Neuronal stem cell (in vitro differentiated cells): ENCODE results near the gene DGCR2.

Experiments used
- DNase-seq: peaks from one replicate; pipeline ENCODE4 v3.0.0-alpha.2; 2013; ENCODE audit warnings: low spot score
- H2AFZ ChIP-seq: one replicate; pipeline ENCODE4 v1.6.1; 2013; ENCODE audit warnings: mild to moderate bottlenecking, low read length, inconsistent platforms
- H2AK5ac ChIP-seq: 2 replicates; pipeline ENCODE4 v1.6.1; 2013; ENCODE audit warnings: low read depth, mild to moderate bottlenecking, inconsistent platforms, low read length, moderate library complexity, mixed read lengths
- H2BK120ac ChIP-seq: 2 replicates; pipeline ENCODE4 v1.6.1; 2013; ENCODE audit warnings: low read depth, mild to moderate bottlenecking, inconsistent platforms, low read length, moderate library complexity, mixed read lengths
- H2BK12ac ChIP-seq: one replicate; pipeline ENCODE4 v1.6.1; 2013; ENCODE audit warnings: low read length, inconsistent platforms
- H2BK15ac ChIP-seq: 2 replicates; pipeline ENCODE4 v1.6.1; 2013; ENCODE audit warnings: mild to moderate bottlenecking, low read length, inconsistent platforms, mixed read lengths
- H2BK5ac ChIP-seq: one replicate; pipeline ENCODE4 v1.6.1; 2013; ENCODE audit warnings: inconsistent platforms, mild to moderate bottlenecking, low read length, moderate library complexity
- H3K14ac ChIP-seq: one replicate; pipeline ENCODE4 v1.6.1; 2013; ENCODE audit warnings: low read length, inconsistent platforms
- H3K18ac ChIP-seq: 2 replicates; pipeline ENCODE4 v1.6.1; 2013; ENCODE audit warnings: low read length, inconsistent platforms
- H3K23ac ChIP-seq: 2 replicates; pipeline ENCODE4 v1.6.1; 2013; ENCODE audit warnings: low read depth, mild to moderate bottlenecking, mixed read lengths, low read length, inconsistent platforms; ENCODE audit not compliant: poor library complexity
- H3K27ac ChIP-seq: replicated peaks from 3 replicates; pipeline ENCODE4 v1.5.1; 2013; ENCODE audit warnings: low read length, inconsistent platforms
- H3K27me3 ChIP-seq, 3 experiments: 2 replicates each; pipeline ENCODE4 v1.6.1; 2013; ENCODE audit warnings: low read length in 3 of 3, mild to moderate bottlenecking in 2 of 3, inconsistent platforms in 1 of 3, low read depth in 1 of 3, mixed read lengths in 1 of 3, moderate library complexity in 1 of 3; ENCODE audit not compliant: control insufficient read depth in 3 of 3, insufficient read depth in 3 of 3
- H3K36me3 ChIP-seq, 2 donors: replicated peaks in 1 of 2; 2 replicates each; pipeline ENCODE4 v1.6.1; 2013; ENCODE audit warnings: low read length in 2 of 2; ENCODE audit not compliant: control insufficient read depth in 2 of 2, insufficient read depth in 2 of 2
- H3K4ac ChIP-seq: 2 replicates; pipeline ENCODE4 v1.6.1; 2013; ENCODE audit warnings: inconsistent platforms, mild to moderate bottlenecking, low read length, moderate library complexity
- H3K4me1 ChIP-seq, 2 donors: 1 replicate in 1 of 2; 2 replicates in 1 of 2; pipeline ENCODE4 v1.6.1; 2013; ENCODE audit warnings: low read length in 2 of 2, low read depth in 1 of 2; ENCODE audit not compliant: control insufficient read depth in 2 of 2, insufficient read depth in 1 of 2
- H3K4me2 ChIP-seq: one replicate; pipeline ENCODE4 v1.6.1; 2013; ENCODE audit warnings: mild to moderate bottlenecking, low read length, inconsistent platforms; ENCODE audit not compliant: insufficient read depth, poor library complexity, severe bottlenecking
- H3K4me3 ChIP-seq, 2 donors: 2 replicates each; pipeline ENCODE4 v1.5.1; 2013; ENCODE audit warnings: low read length in 2 of 2, mild to moderate bottlenecking in 2 of 2, inconsistent platforms in 1 of 2, moderate library complexity in 1 of 2
- H3K79me1 ChIP-seq: one replicate; pipeline ENCODE4 v1.6.1; 2013; ENCODE audit warnings: low read depth, mild to moderate bottlenecking, inconsistent platforms, low read length, moderate library complexity
- H3K9ac ChIP-seq: one replicate; pipeline ENCODE4 v1.6.1; 2013; ENCODE audit warnings: mild to moderate bottlenecking, low read depth, low read length, inconsistent platforms; ENCODE audit not compliant: poor library complexity
- H3K9me3 ChIP-seq, 2 donors: replicated peaks in 1 of 2; 2 replicates each; pipeline versions ENCODE3 to v1.6.1; 2013; ENCODE audit warnings: low read length in 2 of 2, mild to moderate bottlenecking in 2 of 2, inconsistent platforms in 1 of 2, low read depth in 1 of 2, mixed read lengths in 1 of 2, moderate library complexity in 1 of 2; ENCODE audit not compliant: control insufficient read depth in 2 of 2, insufficient read depth in 1 of 2
- H4K8ac ChIP-seq: one replicate; pipeline ENCODE4 v1.6.1; 2013; ENCODE audit warnings: low read depth, mild to moderate bottlenecking, inconsistent platforms, low read length, moderate library complexity
- H4K91ac ChIP-seq: one replicate; pipeline ENCODE4 v1.6.1; 2013; ENCODE audit warnings: low read length, low read depth, mild to moderate bottlenecking, inconsistent platforms; ENCODE audit not compliant: poor library complexity
- WGBS, 2 donors: extraction: QIAGEN DNeasy Blood & Tissue Kit; methylation state at CpG; one replicate each; pipeline ENCODE4 v1.1.7; 2013; ENCODE audit warnings: missing lambda C conversion rate in 2 of 2, mixed read lengths in 1 of 2; ENCODE audit not compliant: insufficient read length in 2 of 2, insufficient replicate concordance in 1 of 2; ENCODE audit errors: extremely low coverage in 2 of 2; 5-methylcytosine and 5-hydroxymethylcytosine counted together

Gene DGCR2

DNA sequence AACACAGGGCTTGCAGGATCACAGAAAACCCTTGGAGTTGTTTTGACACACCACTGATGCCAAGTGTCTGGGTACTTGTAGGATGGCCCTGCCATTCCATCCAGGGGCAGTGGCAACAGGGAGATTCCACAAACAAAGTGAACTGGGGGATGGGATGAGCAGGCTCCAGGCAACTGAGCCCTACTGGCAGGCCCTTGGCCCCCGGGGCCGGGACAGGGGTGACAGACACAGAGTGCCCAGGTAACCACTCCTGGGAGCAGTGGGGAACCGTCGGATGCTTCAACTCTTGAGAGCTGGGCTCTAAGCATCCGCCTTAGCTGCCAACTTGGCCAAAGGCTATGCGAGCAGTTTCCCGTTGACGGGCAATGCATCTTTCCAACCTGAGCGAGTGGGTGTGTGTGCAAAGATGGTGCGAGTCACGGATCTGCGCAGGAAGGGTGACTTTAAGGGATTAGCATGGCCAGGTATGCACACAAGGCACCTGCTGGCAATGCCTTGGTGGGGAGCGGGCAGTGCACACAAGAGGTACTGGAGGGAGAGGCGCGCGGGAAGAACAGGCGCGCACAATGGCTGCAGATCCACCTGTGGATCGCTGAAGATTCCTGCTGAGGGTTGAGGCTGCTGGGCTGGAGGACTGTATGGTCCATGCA lies 103.1 kb downstream of the DGCR2 start:
- Histone ChIP-seq H3K27ac (no peak overlapping the region), H3K4me3 (no peak overlapping the region)
- WGBS, 2 donors, result no CpG with 5 or more reads among the region's 19 CpGs

DNA sequence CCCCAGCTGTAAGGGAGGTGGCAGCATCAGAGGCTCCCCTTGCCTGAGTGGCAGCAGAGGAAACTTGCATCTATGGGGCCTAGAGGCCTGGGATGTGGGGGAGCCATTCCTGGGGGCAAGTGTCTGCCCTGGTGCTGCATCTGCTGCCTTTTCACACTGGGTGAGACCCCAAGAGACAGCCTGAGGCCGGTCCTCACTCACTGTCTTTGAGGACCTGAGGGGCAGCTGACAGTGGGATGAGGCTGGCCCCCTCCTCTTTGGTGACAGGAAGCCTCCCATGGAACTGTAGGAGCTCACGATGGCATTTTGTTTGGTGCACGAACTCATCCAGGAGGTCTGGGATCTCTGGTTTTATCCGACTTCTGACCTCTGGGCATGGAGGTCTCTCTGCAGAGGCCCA lies 104.0 kb downstream of the DGCR2 start:
- Histone ChIP-seq H3K4ac (no peak overlapping the region), H4K91ac (no peak overlapping the region), H3K14ac (peak overlapping the region; percentile 71), H3K4me1 (no peaks in the 10 kb centered on the region), H3K27me3 (no peaks in the 10 kb centered on the region), H2BK120ac (no peak overlapping the region), H2BK5ac (no peak overlapping the region), H2AFZ (no peak overlapping the region), H3K9me3 (no peaks in the 10 kb centered on the region), H3K18ac (no peak overlapping the region), H3K4me2 (no peak overlapping the region), H3K9ac (no peak overlapping the region), H3K36me3 (no peaks in the 10 kb centered on the region), H2BK12ac (peak overlapping the region; percentile 4), H3K23ac (peak overlapping the region; percentile 5), H3K4me3 (no peak overlapping the region), H3K79me1 (no peaks in the 10 kb centered on the region), H4K8ac (peak overlapping the region; percentile 29), H2AK5ac (no peak overlapping the region), H3K27ac (no peak overlapping the region), H2BK15ac (no peak overlapping the region)
- no CpG with 5 or more reads among the region's 4 CpGs for WGBS, 2 donors
- DNase-seq, result no peak

More for the DNA sequence above, 103.1 kb downstream of the DGCR2 start:
- no peak overlapping the region for H3K9ac ChIP-seq
- peak overlapping the region; percentile 75 for H3K14ac ChIP-seq
- H2BK15ac ChIP-seq, result no peak overlapping the region
- H3K9me3 ChIP-seq, result no peaks in the 10 kb centered on the region
- H3K23ac ChIP-seq, result peak overlapping the region; percentile 95
- H2BK5ac ChIP-seq, result no peak overlapping the region
- H3K36me3 ChIP-seq, result no peaks in the 10 kb centered on the region
- H3K4ac ChIP-seq, result no peak overlapping the region
- no peak for DNase-seq
- no peaks in the 10 kb centered on the region for H3K79me1 ChIP-seq
- H4K91ac ChIP-seq, result no peak overlapping the region
- H3K4me1 ChIP-seq, result no peaks in the 10 kb centered on the region
- no peak overlapping the region for H4K8ac ChIP-seq
- no peak overlapping the region for H2AK5ac ChIP-seq
- no peak overlapping the region for H3K4me2 ChIP-seq
- H3K18ac ChIP-seq, result peak overlapping the region; percentile 38
- no peak overlapping the region for H2BK120ac ChIP-seq
- no peaks in the 10 kb centered on the region for H3K27me3 ChIP-seq
- H2AFZ ChIP-seq, result no peak overlapping the region
- H2BK12ac ChIP-seq, result no peak overlapping the region

DNA sequence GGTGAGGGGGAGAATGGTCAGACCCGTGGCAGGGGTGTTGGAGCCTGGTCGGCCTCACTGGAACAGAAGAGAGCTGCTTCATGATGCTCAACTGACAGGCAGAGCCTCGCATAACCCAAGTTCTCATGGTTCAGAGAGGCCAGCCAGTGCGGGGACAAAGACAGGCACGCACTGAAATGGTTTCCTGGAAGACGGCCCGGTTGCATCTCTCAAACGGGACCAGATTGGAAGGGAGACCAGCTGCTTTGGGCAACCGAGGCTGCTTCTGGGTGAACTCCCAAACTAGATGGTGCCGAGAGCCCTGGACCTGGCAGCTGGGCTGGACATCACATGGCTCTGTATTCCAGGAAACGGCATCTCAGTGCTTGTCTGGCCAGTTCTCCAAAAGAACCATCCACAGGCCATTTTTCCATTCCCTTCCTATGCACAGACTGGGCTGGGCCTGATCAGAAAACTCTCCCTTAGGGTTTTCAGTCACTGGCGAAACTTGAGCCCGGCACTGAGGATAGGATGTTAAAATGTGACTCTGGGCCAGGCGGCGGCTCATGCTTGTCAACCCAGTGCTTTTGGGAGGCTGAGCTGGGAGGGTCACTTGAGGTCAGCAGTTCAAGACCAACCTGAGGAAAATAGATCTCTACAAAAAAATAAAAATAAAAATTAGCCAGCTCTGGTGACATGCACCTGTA lies 106.0 kb downstream of the DGCR2 start:
- H3K14ac ChIP-seq, result peak overlapping the region; percentile 6
- no peaks in the 10 kb centered on the region for H3K4me1 ChIP-seq
- H3K27me3 ChIP-seq, result no peaks in the 10 kb centered on the region
- H3K27ac ChIP-seq, result no peak overlapping the region
- no peak overlapping the region for H3K4me2 ChIP-seq
- no peak overlapping the region for H3K4ac ChIP-seq
- no peak overlapping the region for H4K8ac ChIP-seq
- no peak overlapping the region for H3K9ac ChIP-seq
- DNase-seq, result no peak
- H2AK5ac ChIP-seq, result peak overlapping the region; percentile 74
- H3K23ac ChIP-seq, result peak overlapping the region; percentile 89
- no peak overlapping the region for H3K4me3 ChIP-seq
- WGBS, 2 donors, result no CpG with 5 or more reads among the region's 15 CpGs
- no peak overlapping the region for H2BK5ac ChIP-seq
- no peaks in the 10 kb centered on the region for H3K9me3 ChIP-seq
- no peaks in the 10 kb centered on the region for H3K79me1 ChIP-seq
- no peak overlapping the region for H2AFZ ChIP-seq
- no peak overlapping the region for H2BK120ac ChIP-seq
- no peak overlapping the region for H3K18ac ChIP-seq
- H2BK15ac ChIP-seq, result peak overlapping the region; percentile 26
- H4K91ac ChIP-seq, result no peak overlapping the region
- H3K36me3 ChIP-seq, result no peaks in the 10 kb centered on the region
- H2BK12ac ChIP-seq, result no peak overlapping the region

DNA sequence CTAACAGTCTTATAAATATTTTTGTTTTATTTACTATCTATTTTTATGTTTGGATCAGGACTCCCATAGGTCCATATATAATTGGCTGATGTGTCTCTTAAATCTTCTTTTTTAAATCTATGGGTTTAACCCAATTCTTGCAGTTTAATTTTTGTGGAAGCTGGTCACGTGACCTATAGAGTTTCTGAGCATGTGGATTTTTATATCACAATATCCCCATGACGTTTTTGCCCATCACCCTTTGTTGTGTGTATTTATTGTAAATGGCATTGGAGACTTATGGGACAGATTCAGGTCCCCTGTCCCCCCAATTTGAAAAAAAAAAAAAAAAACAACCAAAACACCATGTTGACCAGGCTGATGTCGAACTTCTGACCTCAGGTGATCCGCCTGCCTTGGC lies 107.3 kb downstream of the DGCR2 start:
- Histone ChIP-seq H2BK15ac (no peak overlapping the region), H3K18ac (no peak overlapping the region), H3K79me1 (no peaks in the 10 kb centered on the region), H3K9me3 (no peaks in the 10 kb centered on the region), H2AK5ac (no peak overlapping the region), H2BK12ac (no peak overlapping the region), H2BK5ac (no peak overlapping the region), H3K23ac (no peak overlapping the region), H3K4me1 (no peaks in the 10 kb centered on the region), H3K4me2 (no peak overlapping the region), H4K8ac (no peak overlapping the region), H2AFZ (no peak overlapping the region), H3K27me3 (no peaks in the 10 kb centered on the region), H4K91ac (no peak overlapping the region), H3K9ac (no peak overlapping the region), H3K4me3 (no peak overlapping the region), H3K27ac (no peak overlapping the region), H2BK120ac (no peak overlapping the region), H3K4ac (no peak overlapping the region), H3K36me3 (no peaks in the 10 kb centered on the region), H3K14ac (no peak overlapping the region)
- DNase-seq, result no peak
- WGBS, 2 donors, result no CpG with 5 or more reads among the region's 4 CpGs
